ENCODE measurements around the gene PBXIP1.

- TF ChIP-seq, protein P1, sequence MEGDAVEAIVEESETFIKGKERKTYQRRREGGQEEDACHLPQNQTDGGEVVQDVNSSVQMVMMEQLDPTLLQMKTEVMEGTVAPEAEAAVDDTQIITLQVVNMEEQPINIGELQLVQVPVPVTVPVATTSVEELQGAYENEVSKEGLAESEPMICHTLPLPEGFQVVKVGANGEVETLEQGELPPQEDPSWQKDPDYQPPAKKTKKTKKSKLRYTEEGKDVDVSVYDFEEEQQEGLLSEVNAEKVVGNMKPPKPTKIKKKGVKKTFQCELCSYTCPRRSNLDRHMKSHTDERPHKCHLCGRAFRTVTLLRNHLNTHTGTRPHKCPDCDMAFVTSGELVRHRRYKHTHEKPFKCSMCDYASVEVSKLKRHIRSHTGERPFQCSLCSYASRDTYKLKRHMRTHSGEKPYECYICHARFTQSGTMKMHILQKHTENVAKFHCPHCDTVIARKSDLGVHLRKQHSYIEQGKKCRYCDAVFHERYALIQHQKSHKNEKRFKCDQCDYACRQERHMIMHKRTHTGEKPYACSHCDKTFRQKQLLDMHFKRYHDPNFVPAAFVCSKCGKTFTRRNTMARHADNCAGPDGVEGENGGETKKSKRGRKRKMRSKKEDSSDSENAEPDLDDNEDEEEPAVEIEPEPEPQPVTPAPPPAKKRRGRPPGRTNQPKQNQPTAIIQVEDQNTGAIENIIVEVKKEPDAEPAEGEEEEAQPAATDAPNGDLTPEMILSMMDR (conservative IDR thresholded peaks at IDR 0.05; ENCODE audit: low read length): peak; percentile 33; the same call in 1 of the 2 replicates
- no peak for TF ChIP-seq EZH2phosphoT487 (IDR thresholded peaks at IDR 0.05; ENCODE audit: borderline replicate concordance, low read depth, low read length)
These were observed 47.4 kb upstream of the PBXIP1 start for GRCh38 chr1:155003227-155003765.

All from OCI-LY7 (cell line).